Activated CD4-positive, alpha-beta memory T cell treated with anti-CD3 and anti-CD28 coated beads, Interleukin-2, amount 10 ng/mL, durations not matched to agents 7 days and 5 days (primary cell): ENCODE data around the gene LRRC36. TPM values are rescaled to one million over a fixed set of nuclear protein-coding genes. Genes with fewer than 3 reads are reported as not detected.

ENCODE experiments used
- CTCF ChIA-PET: fragments of 350-600 bp; sonication (Branson Sonifier 250); formaldehyde crosslinking; loops from one replicate; lab custom pipeline; 2021; ENCODE audit warnings: antibody characterized with exemption, inconsistent platforms; lab: Charles Lee
- POLR2A ChIA-PET: fragments of 350-600 bp; sonication (Branson Sonifier 250); formaldehyde crosslinking; loops from one replicate; lab custom pipeline; 2021; ENCODE audit warnings: antibody characterized with exemption; lab: Charles Lee
- DNase-seq: peaks from one replicate; pipeline ENCODE4 v3.0.0-alpha.2; 2020
- H3K27ac Mint-ChIP-seq: one replicate; pipeline ENCODE4 v1.8.0; 2021; ENCODE audit warnings: mild to moderate bottlenecking, mixed read lengths
- H3K27me3 Mint-ChIP-seq: one replicate; pipeline ENCODE4 v1.8.0; 2021; ENCODE audit warnings: mixed read lengths
- H3K36me3 Mint-ChIP-seq: one replicate; pipeline ENCODE4 v1.8.0; 2021; ENCODE audit warnings: low read depth, mixed read lengths
- H3K4me1 Mint-ChIP-seq: one replicate; pipeline ENCODE4 v1.8.0; 2021; ENCODE audit warnings: mixed read lengths
- H3K4me3 Mint-ChIP-seq: one replicate; pipeline ENCODE4 v1.8.0; 2021; ENCODE audit warnings: mild to moderate bottlenecking, mixed read lengths
- H3K9me3 Mint-ChIP-seq: one replicate; pipeline ENCODE4 v1.8.0; 2021; ENCODE audit warnings: mixed read lengths
- total RNA-seq, 2 experiments: library from RNA; stranded (reverse); gene quantifications; one replicate each; pipeline ENCODE4 v1.2.3, GENCODE V29; 2021

LRRC36 gene
- total RNA-seq, 2 experiments from 2014 or later = not detected

GRCh38 chr16:67301080-67301782 lies 25.4 kb upstream of the LRRC36 start:
- Mint-ChIP-seq H3K4me1 (no peaks in the 10 kb centered on the region), H3K36me3 (no peaks in the 10 kb centered on the region), H3K27me3 (peaks cover 6% of the 10 kb centered on the region), H3K4me3 (no peak overlapping the region), H3K27ac (no peak overlapping the region), H3K9me3 (no peaks in the 10 kb centered on the region)
- no peak for DNase-seq
- ChIA-PET CTCF (interaction anchor here (0.5 to 1.0 kb wide), 2 partner anchors 37 to 131 kb away, joined by 3 read pairs; no protein-coding TSS in a partner anchor), POLR2A (no interaction called here)

GRCh38 chr16:67302076-67302475 lies 24.5 kb upstream of the LRRC36 start:
- ChIA-PET POLR2A (no interaction called here), CTCF (interaction anchor here (1.0 kb wide), 1 partner anchor 38 kb away, joined by 3 read pairs; no protein-coding TSS in a partner anchor)
- no peak overlapping the region for H3K27ac Mint-ChIP-seq
- H3K9me3 Mint-ChIP-seq = no peaks in the 10 kb centered on the region
- H3K36me3 Mint-ChIP-seq = no peaks in the 10 kb centered on the region
- no peak for DNase-seq
- H3K27me3 Mint-ChIP-seq = peaks cover 5% of the 10 kb centered on the region
- no peak overlapping the region for H3K4me3 Mint-ChIP-seq
- H3K4me1 Mint-ChIP-seq = no peaks in the 10 kb centered on the region

- ChIA-PET CTCF (no interaction called here), POLR2A (no interaction called here)
- Mint-ChIP-seq H3K27me3 (peaks cover 2% of the 10 kb centered on the region), H3K4me3 (no peak overlapping the region), H3K27ac (no peak overlapping the region), H3K4me1 (no peaks in the 10 kb centered on the region), H3K36me3 (no peaks in the 10 kb centered on the region), H3K9me3 (no peaks in the 10 kb centered on the region)
- no peak for DNase-seq
Observed at GRCh38 chr16:67302970-67303369, 23.6 kb upstream of the LRRC36 start.

GRCh38 chr16:67304020-67304419 lies 22.6 kb upstream of the LRRC36 start:
- no peaks in the 10 kb centered on the region for H3K27me3 Mint-ChIP-seq
- DNase-seq = no peak
- H3K27ac Mint-ChIP-seq = no peak overlapping the region
- no peaks in the 10 kb centered on the region for H3K36me3 Mint-ChIP-seq
- ChIA-PET CTCF (no interaction called here), POLR2A (no interaction called here)
- H3K9me3 Mint-ChIP-seq = no peaks in the 10 kb centered on the region
- H3K4me1 Mint-ChIP-seq = peaks cover 3% of the 10 kb centered on the region
- no peak overlapping the region for H3K4me3 Mint-ChIP-seq

- Mint-ChIP-seq H3K36me3 (no peaks in the 10 kb centered on the region), H3K9me3 (no peaks in the 10 kb centered on the region), H3K4me1 (peaks cover 9% of the 10 kb centered on the region), H3K27ac (no peak overlapping the region), H3K27me3 (no peaks in the 10 kb centered on the region), H3K4me3 (no peak overlapping the region)
- no peak for DNase-seq
- ChIA-PET CTCF (no interaction called here), POLR2A (no interaction called here)
Observed at GRCh38 chr16:67305216-67306071, 21.2 kb upstream of the LRRC36 start.

- CTCF ChIA-PET = no interaction called here
- Mint-ChIP-seq H3K27ac (no peak overlapping the region), H3K9me3 (no peaks in the 10 kb centered on the region), H3K27me3 (no peaks in the 10 kb centered on the region), H3K36me3 (no peaks in the 10 kb centered on the region), H3K4me3 (no peak overlapping the region), H3K4me1 (peaks cover 35% of the 10 kb centered on the region)
- POLR2A ChIA-PET = interaction anchor here (1.5 kb wide), 1 partner anchor 25 kb away, joined by 3 read pairs; no protein-coding TSS in a partner anchor
- DNase-seq = no peak
Observed at GRCh38 chr16:67310561-67310960, 16.1 kb upstream of the LRRC36 start.

GRCh38 chr16:67311607-67312488 lies 14.8 kb upstream of the LRRC36 start:
- H3K4me1 Mint-ChIP-seq = peaks cover 35% of the 10 kb centered on the region
- CTCF ChIA-PET = interaction anchor here (0.7 to 1.5 kb wide), 3 partner anchors 25 to 31 kb away, joined by 3 to 6 read pairs (median 3); no protein-coding TSS in a partner anchor
- no peak overlapping the region for H3K4me3 Mint-ChIP-seq
- H3K9me3 Mint-ChIP-seq = no peaks in the 10 kb centered on the region
- peak overlapping the region; percentile 87 for H3K27ac Mint-ChIP-seq
- no peaks in the 10 kb centered on the region for H3K36me3 Mint-ChIP-seq
- peak; percentile 87 for DNase-seq
- POLR2A ChIA-PET = interaction anchor here (0.6 to 1.5 kb wide), 5 partner anchors 21 to 56 kb away, joined by 3 to 5 read pairs (median 3); no protein-coding TSS in a partner anchor
- peaks cover 2% of the 10 kb centered on the region for H3K27me3 Mint-ChIP-seq

GRCh38 chr16:67312719-67313118 lies 13.9 kb upstream of the LRRC36 start:
- H3K27me3 Mint-ChIP-seq = peaks cover 2% of the 10 kb centered on the region
- H3K4me1 Mint-ChIP-seq = peaks cover 35% of the 10 kb centered on the region
- no peaks in the 10 kb centered on the region for H3K36me3 Mint-ChIP-seq
- ChIA-PET POLR2A (no interaction called here), CTCF (interaction anchor here (0.7 to 1.5 kb wide), 4 partner anchors 13 to 32 kb away, joined by 3 to 6 read pairs (median 3); no protein-coding TSS in a partner anchor)
- no peak overlapping the region for H3K4me3 Mint-ChIP-seq
- no peaks in the 10 kb centered on the region for H3K9me3 Mint-ChIP-seq
- H3K27ac Mint-ChIP-seq = peak overlapping the region; percentile 87
- no peak for DNase-seq

- Mint-ChIP-seq H3K4me1 (peaks cover 4% of the 10 kb centered on the region), H3K9me3 (no peaks in the 10 kb centered on the region), H3K27me3 (peaks cover 40% of the 10 kb centered on the region), H3K36me3 (no peaks in the 10 kb centered on the region), H3K27ac (no peak overlapping the region), H3K4me3 (no peak overlapping the region)
- no peak for DNase-seq
- CTCF ChIA-PET = no interaction called here
- POLR2A ChIA-PET = no interaction called here
Observed at GRCh38 chr16:67317853-67318252, 8.8 kb upstream of the LRRC36 start.

GRCh38 chr16:67326115-67326471 lies 522 bp upstream of the LRRC36 start:
- peaks cover 54% of the 10 kb centered on the region for H3K27me3 Mint-ChIP-seq
- POLR2A ChIA-PET = no interaction called here
- peak overlapping the region; percentile 47 for H3K4me3 Mint-ChIP-seq
- peaks cover 7% of the 10 kb centered on the region for H3K4me1 Mint-ChIP-seq
- CTCF ChIA-PET = interaction anchor here (0.6 to 1.5 kb wide), 7 partner anchors 13 to 73 kb away, joined by 3 to 5 read pairs (median 3); no protein-coding TSS in a partner anchor
- no peak for DNase-seq
- H3K36me3 Mint-ChIP-seq = no peaks in the 10 kb centered on the region
- H3K27ac Mint-ChIP-seq = no peak overlapping the region
- no peaks in the 10 kb centered on the region for H3K9me3 Mint-ChIP-seq

GRCh38 chr16:67327743-67328142 lies 1.1 kb downstream of the LRRC36 start:
- no peak overlapping the region for H3K27ac Mint-ChIP-seq
- H3K36me3 Mint-ChIP-seq = no peaks in the 10 kb centered on the region
- no peaks in the 10 kb centered on the region for H3K9me3 Mint-ChIP-seq
- H3K27me3 Mint-ChIP-seq = peaks cover 48% of the 10 kb centered on the region
- ChIA-PET POLR2A (no interaction called here), CTCF (interaction anchor here (1.0 to 1.5 kb wide), 4 partner anchors 11 to 153 kb away, joined by 3 to 4 read pairs (median 3); partner anchors contain the start of gene ATP6V0D1)
- H3K4me1 Mint-ChIP-seq = peaks cover 7% of the 10 kb centered on the region
- DNase-seq = no peak
- no peak overlapping the region for H3K4me3 Mint-ChIP-seq

GRCh38 chr16:67329901-67330300 lies 3.3 kb downstream of the LRRC36 start:
- H3K9me3 Mint-ChIP-seq = no peaks in the 10 kb centered on the region
- H3K4me3 Mint-ChIP-seq = no peak overlapping the region
- POLR2A ChIA-PET = no interaction called here
- H3K36me3 Mint-ChIP-seq = no peaks in the 10 kb centered on the region
- peaks cover 7% of the 10 kb centered on the region for H3K4me1 Mint-ChIP-seq
- CTCF ChIA-PET = no interaction called here
- no peak for DNase-seq
- no peak overlapping the region for H3K27ac Mint-ChIP-seq
- peaks cover 34% of the 10 kb centered on the region for H3K27me3 Mint-ChIP-seq
